Activated T-cell treated with anti-CD3 and anti-CD28 coated beads, Interleukin-2, amount 50 U/mL, for 48 hours (primary cell): Measurements from ENCODE around the gene CNTNAP3.
"Not testable (repeated sequence)": the region's sequence is repeated elsewhere in the genome, so short reads cannot be mapped to it uniquely, and the experiment has no call there.

Experiments
- DNase-seq, 2 experiments: peaks; one replicate each; pipeline ENCODE4 v3.0.0-alpha.2; 2020

CNTNAP3 gene

GRCh38 chr9:39062966-39063365 is 225.0 kb downstream of the CNTNAP3 start:
- not testable (repeated sequence) for DNase-seq

DNA sequence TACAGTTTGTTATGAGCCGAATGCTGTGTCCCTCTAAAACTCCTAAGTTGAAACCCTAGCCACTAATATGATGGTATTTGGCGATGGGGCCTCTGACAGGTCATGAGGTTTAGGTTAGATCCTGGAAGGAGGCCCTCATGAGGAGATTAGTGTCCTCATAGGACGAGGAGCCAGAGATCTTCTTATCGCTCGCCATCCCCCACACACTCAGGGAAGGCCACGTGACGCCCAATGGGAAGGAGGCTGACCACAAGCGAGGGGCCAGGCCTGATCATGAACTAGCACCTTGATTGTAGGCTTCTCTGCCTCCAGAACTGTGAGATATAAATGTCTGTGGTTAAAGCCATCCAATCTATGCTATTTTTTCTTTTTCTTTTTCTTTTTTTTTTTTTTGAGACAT is 233.5 kb downstream of the CNTNAP3 start:
- DNase-seq = not testable (repeated sequence)

DNA sequence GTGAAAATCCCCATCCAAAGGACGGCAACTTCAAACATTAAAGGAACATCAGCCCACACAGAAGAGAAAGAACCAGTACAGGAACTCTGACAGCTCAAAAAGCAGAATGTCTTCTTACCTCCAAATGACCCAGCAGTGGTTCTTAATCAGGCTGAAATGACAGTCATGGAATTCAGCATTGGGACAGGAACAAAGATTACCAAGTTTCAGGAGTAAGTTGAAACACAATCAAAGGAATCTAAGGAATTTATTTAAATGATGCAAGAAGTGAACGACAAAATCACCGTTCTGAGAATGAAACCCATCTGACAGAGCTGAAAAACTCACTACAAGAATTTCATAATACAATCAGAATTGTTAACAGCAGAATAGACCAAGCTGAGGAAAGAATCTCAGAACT is 241.1 kb downstream of the CNTNAP3 start:
- DNase-seq = not testable (repeated sequence)

DNA sequence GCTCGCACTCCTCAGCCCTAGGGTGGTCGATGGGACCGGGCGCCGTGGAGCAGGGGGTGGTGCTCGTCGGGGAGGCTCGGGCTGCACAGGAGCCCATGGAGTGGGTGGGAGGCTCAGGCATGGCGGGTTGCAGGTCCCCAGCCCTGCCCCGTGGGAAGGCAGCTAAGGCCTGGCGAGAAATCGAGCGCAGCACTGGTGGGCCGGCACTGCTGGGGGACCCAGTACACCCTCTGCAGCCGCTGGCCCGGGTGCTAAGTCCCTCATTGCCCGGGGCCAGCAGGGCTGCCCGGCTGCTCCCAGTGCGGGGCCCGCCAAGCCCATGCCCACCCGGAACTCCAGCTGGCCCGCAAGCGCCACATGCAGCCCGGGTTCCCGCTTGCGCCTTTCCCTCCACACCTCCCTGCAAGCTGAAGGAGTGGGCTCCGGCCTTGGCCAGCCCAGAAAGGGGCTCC is 245.6 kb downstream of the CNTNAP3 start:
- DNase-seq = not testable (repeated sequence)

GRCh38 chr9:39041774-39042173 is 246.2 kb downstream of the CNTNAP3 start:
- not testable (repeated sequence) for DNase-seq

- not testable (repeated sequence) for DNase-seq
Observed at GRCh38 chr9:39039148-39039547, 248.8 kb downstream of the CNTNAP3 start.

- not testable (repeated sequence) for DNase-seq
Observed at GRCh38 chr9:39038221-39038620, 249.7 kb downstream of the CNTNAP3 start.

- not testable (repeated sequence) for DNase-seq
Observed at GRCh38 chr9:39033849-39034248, 254.1 kb downstream of the CNTNAP3 start.

DNA sequence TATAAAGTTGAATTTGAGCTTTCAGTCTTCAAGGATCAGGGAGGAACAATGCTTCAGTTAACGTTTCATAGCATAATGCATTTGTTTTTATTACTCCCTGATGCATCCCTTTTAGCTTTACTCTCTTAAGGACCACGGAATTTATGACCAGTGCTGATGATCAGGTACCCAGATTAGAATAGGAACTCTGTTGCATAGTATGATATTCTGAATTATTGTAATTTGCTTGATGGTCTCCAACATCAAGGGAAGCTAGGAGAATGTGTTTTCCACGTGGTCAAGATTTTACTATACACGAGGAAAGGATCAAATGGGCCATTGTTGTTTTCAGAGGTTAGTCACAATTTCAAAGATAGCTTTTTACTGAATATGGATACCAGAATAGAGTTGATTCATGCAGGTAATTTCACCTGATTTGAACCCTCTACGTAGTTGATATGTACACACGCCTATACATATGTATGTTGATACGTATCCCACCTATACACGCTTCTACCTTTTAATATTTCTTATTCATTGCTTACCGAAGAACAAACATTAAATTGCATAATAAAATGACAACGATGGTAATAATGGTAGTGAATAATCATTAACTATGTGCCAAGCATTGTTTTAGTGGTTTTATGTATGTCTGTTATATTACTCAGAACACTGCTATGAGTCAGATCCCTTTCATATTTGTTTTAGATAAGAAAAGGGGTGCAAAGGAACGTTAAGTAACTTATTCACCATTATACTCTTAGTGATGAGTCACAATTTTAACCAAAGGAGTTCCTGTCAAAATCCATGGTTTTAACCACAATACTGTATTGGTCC is 257.6 kb downstream of the CNTNAP3 start:
- not testable (repeated sequence) for DNase-seq

DNA sequence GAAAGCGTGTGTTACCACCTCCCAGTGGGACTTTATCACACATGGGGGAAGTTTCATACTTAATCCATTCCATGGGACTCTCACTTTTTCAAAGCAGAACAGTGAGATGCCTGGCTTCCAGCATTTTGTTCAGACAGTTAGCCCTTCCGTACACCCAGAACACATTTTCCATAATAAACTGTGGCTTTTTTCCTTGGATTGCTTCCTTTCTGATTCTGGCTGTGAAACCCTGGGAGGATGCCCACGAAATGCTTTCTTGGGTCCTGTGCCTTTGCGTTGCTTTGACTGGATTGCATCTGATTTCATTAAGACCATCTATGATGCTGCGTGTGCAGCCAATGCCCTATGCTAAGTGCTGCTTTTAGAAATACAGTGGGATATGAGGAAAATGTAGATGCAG is 259.1 kb downstream of the CNTNAP3 start:
- DNase-seq = not testable (repeated sequence)

GRCh38 chr9:39028168-39028567 is 259.8 kb downstream of the CNTNAP3 start:
- not testable (repeated sequence) for DNase-seq

DNA sequence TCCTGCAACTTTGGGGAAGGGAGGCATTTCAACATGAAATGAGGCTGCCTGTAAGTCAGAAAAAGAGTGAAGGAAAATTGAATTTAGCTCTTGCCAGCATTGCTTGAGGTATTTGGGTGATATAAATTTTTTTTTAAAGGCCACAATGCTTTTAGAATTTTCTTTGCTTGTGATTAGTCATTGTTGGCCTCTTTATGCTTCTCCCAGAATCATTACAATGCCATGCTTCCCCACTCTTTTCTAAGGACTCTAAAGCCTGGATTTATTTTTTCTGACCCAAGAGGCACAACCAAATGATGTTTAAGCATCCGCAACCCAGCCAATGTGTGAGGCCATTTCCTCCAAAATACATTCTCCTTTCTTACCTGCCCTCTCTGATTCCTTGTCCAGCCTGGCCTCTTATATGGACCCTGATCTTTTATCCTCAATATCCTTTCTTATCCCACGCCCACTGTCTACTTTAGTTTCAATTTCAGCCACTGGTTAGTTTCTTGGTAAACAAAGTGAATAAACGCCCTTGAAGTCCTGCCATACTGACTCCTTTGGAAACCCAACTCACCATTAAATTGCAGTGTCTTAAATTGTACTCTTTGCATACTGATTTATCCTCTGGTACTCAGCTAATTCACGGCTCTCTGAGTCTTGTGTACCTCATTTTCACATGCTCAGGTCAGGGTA is 261.9 kb downstream of the CNTNAP3 start:
- not testable (repeated sequence) for DNase-seq
